Liver (tissue), 9 donors: ENCODE data around the gene NR5A1. TPM values are rescaled to one million over a fixed set of nuclear protein-coding genes. Genes with fewer than 3 reads are reported as not detected.

Source experiments
- DNase-seq: peaks from one replicate; pipeline ENCODE4 v3.0.0-alpha.2; 2017; ENCODE audit warnings: low spot score
- H3K27ac ChIP-seq, 2 donors: one replicate each; pipeline ENCODE4 v1.7.0; 2013; ENCODE audit warnings: inconsistent platforms in 2 of 2, low read length in 2 of 2, control low read depth in 1 of 2, low read depth in 1 of 2, mild to moderate bottlenecking in 1 of 2
- H3K27me3 ChIP-seq, 4 donors: one replicate each; pipeline versions ENCODE4 v1.6.1 to v1.7.0; 2013; ENCODE audit warnings: low read length in 3 of 4, inconsistent platforms in 1 of 4, mild to moderate bottlenecking in 1 of 4, moderate library complexity in 1 of 4; ENCODE audit not compliant: control insufficient read depth in 4 of 4, insufficient read depth in 4 of 4
- H3K36me3 ChIP-seq, 4 donors: one replicate each; pipeline versions ENCODE4 v1.6.1 to v1.7.0; 2013; ENCODE audit warnings: low read length in 3 of 4, mild to moderate bottlenecking in 3 of 4, low read depth in 1 of 4, moderate library complexity in 1 of 4; ENCODE audit not compliant: control insufficient read depth in 4 of 4, insufficient read depth in 3 of 4
- H3K4me1 ChIP-seq, 4 donors: one replicate each; pipeline versions ENCODE4 v1.6.1 to v1.7.0; 2013; ENCODE audit warnings: low read length in 3 of 4, mild to moderate bottlenecking in 3 of 4, moderate library complexity in 1 of 4; ENCODE audit not compliant: control insufficient read depth in 4 of 4, insufficient read depth in 4 of 4
- H3K4me3 ChIP-seq, 3 donors: one replicate each; pipeline versions ENCODE4 v1.6.1 to v1.7.0; 2013; ENCODE audit warnings: low read length in 3 of 3, control low read depth in 1 of 3, low read depth in 1 of 3, mild to moderate bottlenecking in 1 of 3
- H3K9ac ChIP-seq, 2 donors: one replicate each; pipeline ENCODE4 v1.7.0; 2013; ENCODE audit warnings: low read length in 2 of 2, mild to moderate bottlenecking in 2 of 2, moderate library complexity in 2 of 2, control low read depth in 1 of 2, low read depth in 1 of 2
- H3K9me3 ChIP-seq, 4 donors: one replicate each; pipeline versions ENCODE4 v1.6.1 to v1.7.0; 2013; ENCODE audit warnings: low read length in 3 of 4; ENCODE audit not compliant: control insufficient read depth in 4 of 4
- CTCF ChIP-seq: fragments of 150-350 bp; IDR thresholded peaks from 2 replicates; pipeline ENCODE4 v1.5.1; 2017; ENCODE audit warnings: improper control_type of control experiment, low read depth, low read length; ENCODE audit not compliant: missing input control
- EGR1 ChIP-seq, 2 donors: IDR thresholded peaks; 2 replicates each; pipeline ENCODE4 v1.6.1; 2016 to 2018; ENCODE audit warnings: antibody characterized with exemption in 2 of 2, low read depth in 2 of 2
- FOXA1 ChIP-seq: IDR thresholded peaks from 2 replicates; pipeline ENCODE4 v1.6.1; 2016; ENCODE audit warnings: antibody characterized with exemption
- FOXA2 ChIP-seq: IDR thresholded peaks from 2 replicates; pipeline ENCODE4 v1.6.1; 2016; ENCODE audit warnings: antibody characterized with exemption
- GABPA ChIP-seq, 2 donors: IDR thresholded peaks in 1 of 2; conservative IDR thresholded peaks in 1 of 2; 2 replicates each; pipeline ENCODE4 v1.6.1; 2016; ENCODE audit warnings: antibody characterized with exemption in 2 of 2, mild to moderate bottlenecking in 1 of 2, moderate library complexity in 1 of 2
- HNF4A ChIP-seq, 2 donors: conservative IDR thresholded peaks; 2 replicates each; pipeline ENCODE4 v1.6.1; 2016; ENCODE audit warnings: antibody characterized with exemption in 2 of 2, mild to moderate bottlenecking in 2 of 2
- HNF4G ChIP-seq: IDR thresholded peaks from 2 replicates; pipeline ENCODE4 v1.6.1; 2016; ENCODE audit warnings: antibody characterized with exemption
- JUND ChIP-seq, 2 donors: IDR thresholded peaks; 2 replicates each; pipeline ENCODE4 v1.6.1; 2016; ENCODE audit warnings: antibody characterized with exemption in 2 of 2
- RXRA ChIP-seq, 2 donors: IDR thresholded peaks; 2 replicates each; pipeline ENCODE4 v1.6.1; 2017 to 2018; ENCODE audit warnings: antibody characterized with exemption in 2 of 2, mild to moderate bottlenecking in 1 of 2
- SP1 ChIP-seq: IDR thresholded peaks from 2 replicates; pipeline ENCODE4 v1.6.1; 2018; ENCODE audit warnings: antibody characterized with exemption, mild to moderate bottlenecking
- YY1 ChIP-seq: IDR thresholded peaks from 2 replicates; pipeline ENCODE4 v1.6.1; 2016; ENCODE audit warnings: antibody characterized with exemption, mild to moderate bottlenecking
- WGBS: extraction: QIAGEN DNeasy Blood & Tissue Kit; methylation state at CpG from one replicate; pipeline ENCODE4 v1.1.7; 2013; 5-methylcytosine and 5-hydroxymethylcytosine counted together
- polyA plus RNA-seq, 2 donors: library from polyadenylated mRNA; stranded (reverse) in 1 of 2; unstranded in 1 of 2; fragments of 200-250 nt in 1 of 2; fragments of >200 nt in 1 of 2; fragmentation: Nextera tagmentation in 1 of 2; extraction: Ambion mirVana in 1 of 2; gene quantifications; one replicate each; pipeline versions ENCODE4 v1.2.1 to v1.2.3, GENCODE V29; 2013 to 2015
- total RNA-seq, 2 donors: library from RNA; depleted of rRNA; stranded (reverse); fragments of >200 nt; gene quantifications; one replicate each; pipeline ENCODE4 v1.2.3, GENCODE V29; 2014
- TF ChIP-seq, protein P1 (sequence below): IDR thresholded peaks from 2 replicates; pipeline ENCODE4 v1.6.1; 2016; ENCODE audit warnings: antibody characterized with exemption
- TF ChIP-seq, protein P2 (sequence below): IDR thresholded peaks from 2 replicates; pipeline ENCODE4 v1.6.1; 2016; ENCODE audit warnings: antibody characterized with exemption
- donor health status: healthy.
- donor health status: healthy.
- donor health status: healthy.
- donor health status: healthy.
- donor health status: healthy.

Gene NR5A1
- total and polyA plus RNA-seq, 4 donors, result not detected

- Histone ChIP-seq H3K9ac (no peak overlapping the region), H3K27ac (no peak overlapping the region), H3K4me3 (no peak overlapping the region), H3K9me3 (no peaks in the 10 kb centered on the region), H3K27me3 (peaks cover 0 to under 1% (median 0%) of the 10 kb centered on the region in 4 donors), H3K36me3 (no peaks in the 10 kb centered on the region), H3K4me1 (peaks cover 5 to 20% (median 12%) of the 10 kb centered on the region in 4 donors)
- peak; percentile 86 to 97 for TF ChIP-seq RXRA (IDR thresholded peaks at IDR 0.05)
- TF ChIP-seq, protein P1, sequence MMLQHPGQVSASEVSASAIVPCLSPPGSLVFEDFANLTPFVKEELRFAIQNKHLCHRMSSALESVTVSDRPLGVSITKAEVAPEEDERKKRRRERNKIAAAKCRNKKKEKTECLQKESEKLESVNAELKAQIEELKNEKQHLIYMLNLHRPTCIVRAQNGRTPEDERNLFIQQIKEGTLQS, result no peak
- TF ChIP-seq SP1, result peak; percentile 67
- TF ChIP-seq HNF4A (conservative IDR thresholded peaks at IDR 0.05), result peak; percentile 43 to 57
- peak; percentile 12 for TF ChIP-seq FOXA2
- no peak for TF ChIP-seq HNF4G
- peak; percentile 39 for TF ChIP-seq YY1
- DNase-seq, result no peak
- WGBS, result 57% methylated on average over 9 of the region's 9 CpGs
Measured at GRCh38 chr9:124510650-124511425, 3.6 kb upstream of the NR5A1 start.

DNA sequence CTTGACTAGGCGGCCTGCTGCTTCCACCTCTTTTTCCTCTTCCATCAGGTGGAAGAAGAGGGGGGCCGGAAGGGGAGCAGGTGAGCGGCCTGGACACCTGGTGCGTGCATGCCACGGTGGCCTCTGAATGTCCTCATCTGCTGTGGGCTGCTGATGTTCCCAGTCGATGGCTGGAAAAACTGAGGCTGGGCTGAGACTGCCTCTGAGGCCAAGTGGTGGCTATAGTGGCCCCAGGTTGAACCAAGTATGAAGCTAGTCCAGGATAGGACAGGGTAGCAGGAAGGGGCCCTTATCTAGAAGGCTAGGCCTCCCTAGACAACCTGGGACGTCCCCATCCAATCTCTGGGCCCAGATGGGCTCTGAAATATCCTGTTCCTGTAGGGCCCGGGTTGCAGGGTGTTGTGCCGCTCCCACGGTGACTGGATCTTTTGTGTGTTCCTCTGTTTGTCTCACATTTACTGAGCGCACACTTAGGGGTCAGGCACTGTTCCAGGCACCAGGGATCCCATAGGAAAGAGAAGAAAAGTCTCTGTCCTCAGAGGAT lies 753 bp upstream of the NR5A1 start:
- no peak overlapping the region for H3K4me3 ChIP-seq
- 96% methylated on average over 11 of the region's 11 CpGs for WGBS
- DNase-seq, result no peak
- H3K9me3 ChIP-seq, result no peaks in the 10 kb centered on the region
- H3K27me3 ChIP-seq, result peaks cover 0 to 15% (median 6%) of the 10 kb centered on the region in 4 donors
- peaks cover 13 to 32% (median 18%) of the 10 kb centered on the region in 4 donors for H3K4me1 ChIP-seq
- no peak overlapping the region for H3K27ac ChIP-seq
- no peak overlapping the region for H3K9ac ChIP-seq
- no peak for TF ChIP-seq RXRA (IDR thresholded peaks at IDR 0.05)
- TF ChIP-seq CTCF, result no peak
- TF ChIP-seq SP1, result no peak
- TF ChIP-seq GABPA (IDR thresholded peaks at IDR 0.05 in 1 of 2, conservative IDR thresholded peaks at IDR 0.05 in 1 of 2), result no peak
- TF ChIP-seq, protein P2, sequence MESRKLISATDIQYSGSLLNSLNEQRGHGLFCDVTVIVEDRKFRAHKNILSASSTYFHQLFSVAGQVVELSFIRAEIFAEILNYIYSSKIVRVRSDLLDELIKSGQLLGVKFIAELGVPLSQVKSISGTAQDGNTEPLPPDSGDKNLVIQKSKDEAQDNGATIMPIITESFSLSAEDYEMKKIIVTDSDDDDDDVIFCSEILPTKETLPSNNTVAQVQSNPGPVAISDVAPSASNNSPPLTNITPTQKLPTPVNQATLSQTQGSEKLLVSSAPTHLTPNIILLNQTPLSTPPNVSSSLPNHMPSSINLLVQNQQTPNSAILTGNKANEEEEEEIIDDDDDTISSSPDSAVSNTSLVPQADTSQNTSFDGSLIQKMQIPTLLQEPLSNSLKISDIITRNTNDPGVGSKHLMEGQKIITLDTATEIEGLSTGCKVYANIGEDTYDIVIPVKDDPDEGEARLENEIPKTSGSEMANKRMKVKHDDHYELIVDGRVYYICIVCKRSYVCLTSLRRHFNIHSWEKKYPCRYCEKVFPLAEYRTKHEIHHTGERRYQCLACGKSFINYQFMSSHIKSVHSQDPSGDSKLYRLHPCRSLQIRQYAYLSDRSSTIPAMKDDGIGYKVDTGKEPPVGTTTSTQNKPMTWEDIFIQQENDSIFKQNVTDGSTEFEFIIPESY, result no peak
- TF ChIP-seq FOXA2, result no peak
- no peak for TF ChIP-seq EGR1 (IDR thresholded peaks at IDR 0.05; ENCODE audit: low read depth in 2 of 2)
- no peak for TF ChIP-seq JUND (IDR thresholded peaks at IDR 0.05)
- TF ChIP-seq FOXA1, result no peak
- TF ChIP-seq, protein P1, result no peak
- no peaks in the 10 kb centered on the region for H3K36me3 ChIP-seq
